ENCODE data around the gene BID. TPM values are rescaled to one million over a fixed set of nuclear protein-coding genes. Genes with fewer than 3 reads are reported as not detected.

BID gene
- total RNA-seq, 1 experiment from 2014 or later = 58.2 TPM

DNA sequence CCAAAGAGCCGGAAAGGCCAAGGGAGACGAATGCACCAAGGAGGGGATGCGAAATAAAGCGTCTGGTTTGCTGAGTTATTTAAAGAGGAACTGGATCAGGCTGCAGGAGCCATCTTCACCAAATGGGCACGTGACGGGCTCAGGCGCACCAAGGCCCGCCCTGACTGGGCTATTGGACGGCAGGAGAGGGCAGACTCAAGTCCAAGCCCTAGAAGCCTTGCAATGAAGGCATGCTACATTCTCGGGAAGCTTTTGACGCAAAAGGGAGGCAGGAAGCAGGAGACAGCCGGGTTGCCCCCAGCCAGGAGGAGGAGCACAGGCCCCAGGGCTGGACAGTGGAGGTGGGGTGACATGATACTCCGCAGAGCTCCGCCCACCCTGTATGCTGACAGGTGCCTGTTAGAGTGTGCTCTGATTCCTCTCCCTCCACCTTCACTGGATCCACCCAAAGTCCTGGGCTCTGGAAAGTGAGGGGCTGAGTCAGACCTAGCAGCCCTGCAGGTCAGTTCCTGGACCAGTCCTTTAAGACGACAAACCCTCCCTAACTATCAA is 41.5 kb upstream of the BID start (continued):
- no peak for TF ChIP-seq TCF7L2 (IDR thresholded peaks at IDR 0.05; ENCODE audit: borderline replicate concordance, extremely low read depth, insufficient read depth, insufficient read length)
- TF ChIP-seq JUND (IDR thresholded peaks at IDR 0.05) = no peak
- no peak for TF ChIP-seq POLR2AphosphoS5 (IDR thresholded peaks at IDR 0.05; ENCODE audit: low read depth, low read length)
- no peak for TF ChIP-seq CEBPB (IDR thresholded peaks at IDR 0.05; ENCODE audit: low read depth)

DNA sequence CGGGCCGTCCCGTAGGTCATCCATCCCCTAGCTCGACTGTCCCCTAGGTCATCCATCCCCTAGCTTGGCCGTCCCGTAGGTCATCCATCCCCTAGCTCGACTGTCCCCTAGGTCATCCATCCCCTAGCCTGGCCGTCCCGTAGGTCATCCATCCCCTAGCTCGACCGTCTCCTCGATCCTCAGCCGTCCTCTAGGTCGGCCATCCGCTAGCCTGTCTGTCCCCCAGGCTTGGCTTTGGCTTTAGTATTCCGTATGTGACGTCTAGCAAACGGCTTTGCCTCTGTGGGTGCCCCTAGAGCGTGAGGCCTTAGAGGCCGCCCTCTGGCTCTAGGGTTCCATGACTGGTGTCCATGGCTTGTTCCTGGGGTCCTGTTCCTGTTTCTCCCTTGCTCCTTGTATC is 40.6 kb upstream of the BID start:
- ChIA-PET POLR2A (no interaction called here), CTCF (no interaction called here), RAD21 (ENCODE audit: low non-redundant PET in 1 of 2, low total read pairs in 2 of 2, uncharacterized antibody in 2 of 2, unreplicated experiment in 2 of 2) (no interaction called here)
- Histone ChIP-seq H3K27ac (ENCODE audit: low read depth, low read length) (no peak overlapping the region), H3K9ac (ENCODE audit: low read length) (no peak overlapping the region), H4K20me1 (ENCODE audit: insufficient read depth) (no peaks in the 10 kb centered on the region), H3K4me2 (ENCODE audit: low read length) (no peak overlapping the region), H3K4me3 (replicated peaks in 1 of 2; ENCODE audit: low read depth in 1 of 2, low read length in 2 of 2) (no peak overlapping the region), H3K4me1 (ENCODE audit: control insufficient read depth in 1 of 2, insufficient read depth in 2 of 2, low read length in 2 of 2) (no peaks in the 10 kb centered on the region), H3K27me3 (ENCODE audit: insufficient read depth, low read length) (no peaks in the 10 kb centered on the region), H3K9me3 (ENCODE audit: control insufficient read depth in 1 of 2, insufficient read depth in 1 of 2, low read depth in 1 of 2, low read length in 2 of 2) (no peaks in the 10 kb centered on the region), H3K79me2 (ENCODE audit: insufficient read depth, low read length) (no peaks in the 10 kb centered on the region), H3K9me2 (ENCODE audit: insufficient read depth) (no peaks in the 10 kb centered on the region), H3K36me3 (ENCODE audit: control insufficient read depth in 1 of 2, insufficient read depth in 2 of 2, low read length in 2 of 2) (peaks cover 0 to 8% of the 10 kb centered on the region in 2 experiments; a peak in 2 of 4 replicates), H2AFZ (ENCODE audit: low read depth, low read length, poor library complexity, severe bottlenecking) (no peak overlapping the region)
- no peak for TF ChIP-seq RAD21 (IDR thresholded peaks at IDR 0.05; ENCODE audit: low read depth)
- no peak for TF ChIP-seq ELF1 (IDR thresholded peaks at IDR 0.05; ENCODE audit: borderline replicate concordance, low read depth)
- no peak for TF ChIP-seq TCF7L2 (IDR thresholded peaks at IDR 0.05; ENCODE audit: borderline replicate concordance, extremely low read depth, insufficient read depth, insufficient read length)
- no peak for TF ChIP-seq YY1 (IDR thresholded peaks at IDR 0.05; ENCODE audit: extremely low read depth, insufficient replicate concordance, low read depth, low read length)
- TF ChIP-seq, protein P1, sequence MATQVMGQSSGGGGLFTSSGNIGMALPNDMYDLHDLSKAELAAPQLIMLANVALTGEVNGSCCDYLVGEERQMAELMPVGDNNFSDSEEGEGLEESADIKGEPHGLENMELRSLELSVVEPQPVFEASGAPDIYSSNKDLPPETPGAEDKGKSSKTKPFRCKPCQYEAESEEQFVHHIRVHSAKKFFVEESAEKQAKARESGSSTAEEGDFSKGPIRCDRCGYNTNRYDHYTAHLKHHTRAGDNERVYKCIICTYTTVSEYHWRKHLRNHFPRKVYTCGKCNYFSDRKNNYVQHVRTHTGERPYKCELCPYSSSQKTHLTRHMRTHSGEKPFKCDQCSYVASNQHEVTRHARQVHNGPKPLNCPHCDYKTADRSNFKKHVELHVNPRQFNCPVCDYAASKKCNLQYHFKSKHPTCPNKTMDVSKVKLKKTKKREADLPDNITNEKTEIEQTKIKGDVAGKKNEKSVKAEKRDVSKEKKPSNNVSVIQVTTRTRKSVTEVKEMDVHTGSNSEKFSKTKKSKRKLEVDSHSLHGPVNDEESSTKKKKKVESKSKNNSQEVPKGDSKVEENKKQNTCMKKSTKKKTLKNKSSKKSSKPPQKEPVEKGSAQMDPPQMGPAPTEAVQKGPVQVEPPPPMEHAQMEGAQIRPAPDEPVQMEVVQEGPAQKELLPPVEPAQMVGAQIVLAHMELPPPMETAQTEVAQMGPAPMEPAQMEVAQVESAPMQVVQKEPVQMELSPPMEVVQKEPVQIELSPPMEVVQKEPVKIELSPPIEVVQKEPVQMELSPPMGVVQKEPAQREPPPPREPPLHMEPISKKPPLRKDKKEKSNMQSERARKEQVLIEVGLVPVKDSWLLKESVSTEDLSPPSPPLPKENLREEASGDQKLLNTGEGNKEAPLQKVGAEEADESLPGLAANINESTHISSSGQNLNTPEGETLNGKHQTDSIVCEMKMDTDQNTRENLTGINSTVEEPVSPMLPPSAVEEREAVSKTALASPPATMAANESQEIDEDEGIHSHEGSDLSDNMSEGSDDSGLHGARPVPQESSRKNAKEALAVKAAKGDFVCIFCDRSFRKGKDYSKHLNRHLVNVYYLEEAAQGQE (IDR thresholded peaks at IDR 0.05; ENCODE audit: low read depth) = no peak
- no peak for TF ChIP-seq EZH2 (IDR thresholded peaks at IDR 0.05)
- TF ChIP-seq JUND (IDR thresholded peaks at IDR 0.05) = no peak
- TF ChIP-seq FOSL1 (IDR thresholded peaks at IDR 0.05; ENCODE audit: low read depth) = no peak
- no peak for TF ChIP-seq EZH2phosphoT487 (IDR thresholded peaks at IDR 0.05; ENCODE audit: borderline replicate concordance)
- no peak for TF ChIP-seq ZFX (IDR thresholded peaks at IDR 0.05)
- TF ChIP-seq ZNF274 (IDR thresholded peaks at IDR 0.05; ENCODE audit: low read depth, low read length) = no peak
- TF ChIP-seq, protein P2, sequence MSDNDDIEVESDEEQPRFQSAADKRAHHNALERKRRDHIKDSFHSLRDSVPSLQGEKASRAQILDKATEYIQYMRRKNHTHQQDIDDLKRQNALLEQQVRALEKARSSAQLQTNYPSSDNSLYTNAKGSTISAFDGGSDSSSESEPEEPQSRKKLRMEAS (IDR thresholded peaks at IDR 0.05) = no peak
- TF ChIP-seq EGR1 (IDR thresholded peaks at IDR 0.05; ENCODE audit: low read depth) = no peak
- no peak for TF ChIP-seq SIN3A (IDR thresholded peaks at IDR 0.05; ENCODE audit: low read depth)
- TF ChIP-seq CBX3 (IDR thresholded peaks at IDR 0.05; ENCODE audit: low read depth) = no peak
- no peak for ATAC-seq
- no TSS peak for BruUV-seq (replicated peaks)
- no peak for DNase-seq (ENCODE audit: low read depth, low spot score)
- intact Hi-C loops (cut with micrococcal nuclease) = no loop called here
